Suprapubic skin (tissue), 4 donors: ENCODE data around the gene APLF. TPM values are rescaled to one million over a fixed set of nuclear protein-coding genes. Genes with fewer than 3 reads are reported as not detected.

Experiments
- DNase-seq, 2 donors: peaks; one replicate each; pipeline ENCODE4 v3.0.0-alpha.2; 2019; ENCODE audit warnings: low spot score in 2 of 2
- H3K27ac ChIP-seq: fragments of 200-600 bp; sonication (generic); one replicate; pipeline ENCODE4 v1.5.1; 2019
- H3K27me3 ChIP-seq: fragments of 200-600 bp; sonication (generic); one replicate; pipeline ENCODE4 v1.5.1; 2019
- H3K36me3 ChIP-seq: fragments of 200-600 bp; sonication (generic); one replicate; pipeline ENCODE4 v1.5.1; 2019
- H3K4me1 ChIP-seq: fragments of 200-600 bp; sonication (generic); one replicate; pipeline ENCODE4 v1.5.1; 2019
- H3K4me3 ChIP-seq: fragments of 200-600 bp; sonication (generic); one replicate; pipeline ENCODE4 v1.5.1; 2019; ENCODE audit warnings: mild to moderate bottlenecking
- H3K9me3 ChIP-seq: fragments of 200-600 bp; sonication (generic); one replicate; pipeline ENCODE4 v1.5.1; 2019
- CTCF ChIP-seq, 2 donors: fragments of 200-600 bp in 1 of 2; fragments of 450-650 bp in 1 of 2; sonication (generic) in 1 of 2; IDR thresholded peaks; one replicate each; pipeline ENCODE4 v1.5.1; 2016 to 2019; ENCODE audit warnings: antibody characterized with exemption in 2 of 2, mild to moderate bottlenecking in 1 of 2, moderate library complexity in 1 of 2
- EP300 ChIP-seq: sonication (generic); formaldehyde crosslinking; IDR thresholded peaks from one replicate; pipeline ENCODE4 v1.6.1; 2017; ENCODE audit warnings: antibody characterized with exemption
- POLR2A ChIP-seq, 2 donors: fragments of 450-650 bp; IDR thresholded peaks; one replicate each; pipeline ENCODE4 v1.6.1; 2017; ENCODE audit warnings: antibody characterized with exemption in 2 of 2, mild to moderate bottlenecking in 2 of 2, moderate library complexity in 2 of 2
- POLR2AphosphoS5 ChIP-seq, 3 donors: sonication (generic); formaldehyde crosslinking; IDR thresholded peaks; one replicate each; pipeline ENCODE4 v1.6.1; 2017; ENCODE audit warnings: antibody characterized with exemption in 3 of 3
- WGBS: methylation state at CpG from one replicate; pipeline ENCODE4 v1.1.5; 2018; 5-methylcytosine and 5-hydroxymethylcytosine counted together
- total RNA-seq, 4 donors: library from RNA; depleted of rRNA; stranded (reverse); fragments of >200 nt; gene quantifications; one replicate each; pipeline ENCODE4 v1.1.0, GENCODE V29; 2016

APLF gene
- total RNA-seq, 4 donors from 2014 or later: 8.8 to 10.5 (median 9.9) TPM

DNA sequence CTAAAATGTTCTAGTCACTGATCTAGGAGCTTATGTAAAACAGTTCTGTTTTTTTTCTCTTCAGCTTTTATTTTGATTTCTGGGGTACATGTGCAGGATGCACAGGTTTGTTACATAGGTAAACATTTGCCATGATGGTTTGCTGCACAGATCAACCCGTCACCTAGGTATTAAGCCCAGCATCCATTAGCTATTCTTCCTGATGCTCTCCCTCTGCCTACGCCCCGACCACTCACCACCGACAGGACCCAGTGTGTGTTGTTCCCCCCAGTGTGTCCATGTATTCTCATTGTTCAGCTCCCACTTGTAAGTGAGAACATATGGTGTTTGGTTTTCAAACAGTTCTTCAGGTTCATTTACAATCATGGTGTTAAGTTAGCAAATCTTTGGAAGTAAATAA is 91.2 kb downstream of the APLF start:
- H3K4me1 ChIP-seq: no peaks in the 10 kb centered on the region
- H3K9me3 ChIP-seq: no peaks in the 10 kb centered on the region
- no peaks in the 10 kb centered on the region for H3K36me3 ChIP-seq
- no peak for TF ChIP-seq POLR2A (IDR thresholded peaks at IDR 0.05)
- TF ChIP-seq CTCF (IDR thresholded peaks at IDR 0.05): no peak
- no peak for TF ChIP-seq POLR2AphosphoS5 (IDR thresholded peaks at IDR 0.05)
- TF ChIP-seq EP300: no peak
- no peak overlapping the region for H3K27ac ChIP-seq
- no peaks in the 10 kb centered on the region for H3K27me3 ChIP-seq
- WGBS: 92% methylated on average over 4 of the region's 4 CpGs
- DNase-seq: no peak
- no peak overlapping the region for H3K4me3 ChIP-seq

DNA sequence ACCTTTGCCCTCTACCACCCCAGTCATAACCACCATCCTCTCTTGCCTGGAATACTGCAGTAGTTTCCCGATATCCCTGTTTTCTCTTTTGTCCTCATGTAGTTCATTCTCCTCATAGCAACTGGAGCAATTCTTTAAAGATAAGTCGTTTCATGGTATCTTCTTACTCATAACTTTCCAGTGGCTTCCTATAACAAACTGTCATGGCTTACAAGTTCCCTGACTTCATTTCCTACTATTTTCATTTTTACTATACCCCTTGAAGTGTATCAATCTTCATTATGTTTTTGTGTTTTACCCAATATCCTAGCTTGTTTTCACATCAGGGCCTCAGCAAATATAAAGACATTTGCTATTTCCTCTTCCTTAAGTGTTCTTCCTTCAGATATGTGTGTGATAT is 92.3 kb downstream of the APLF start:
- no peaks in the 10 kb centered on the region for H3K36me3 ChIP-seq
- TF ChIP-seq POLR2A (IDR thresholded peaks at IDR 0.05) (no peak), CTCF (IDR thresholded peaks at IDR 0.05) (no peak), EP300 (no peak), POLR2AphosphoS5 (IDR thresholded peaks at IDR 0.05) (no peak)
- no peaks in the 10 kb centered on the region for H3K4me1 ChIP-seq
- no peaks in the 10 kb centered on the region for H3K9me3 ChIP-seq
- H3K27ac ChIP-seq: no peak overlapping the region
- 85% methylated on average over 2 of the region's 2 CpGs for WGBS
- no peak overlapping the region for H3K4me3 ChIP-seq
- H3K27me3 ChIP-seq: no peaks in the 10 kb centered on the region
- DNase-seq: no peak

DNA sequence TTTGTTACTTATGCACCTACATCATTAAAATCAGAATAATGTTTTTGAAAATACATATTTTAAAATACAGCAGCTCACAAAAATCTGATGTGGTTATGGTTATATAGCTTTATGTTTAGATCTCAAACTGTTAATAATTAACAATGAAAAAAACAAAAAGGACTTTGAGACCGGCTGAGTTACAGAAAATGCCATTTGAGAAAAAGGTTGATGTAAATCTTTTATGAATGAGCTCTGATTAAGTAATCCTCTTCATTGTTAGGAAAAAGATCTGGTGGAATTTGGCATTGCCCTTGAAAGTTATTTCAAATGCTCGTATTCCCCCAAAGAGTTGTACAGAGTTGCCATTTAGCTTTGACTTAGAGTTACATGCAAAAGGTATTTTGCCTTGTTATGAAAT is 93.2 kb downstream of the APLF start:
- DNase-seq: no peak
- Histone ChIP-seq H3K36me3 (no peaks in the 10 kb centered on the region), H3K9me3 (no peaks in the 10 kb centered on the region), H3K27me3 (no peaks in the 10 kb centered on the region), H3K4me3 (no peak overlapping the region), H3K4me1 (no peaks in the 10 kb centered on the region), H3K27ac (no peak overlapping the region)
- 90% methylated on average over 2 of the region's 2 CpGs for WGBS
- TF ChIP-seq CTCF (IDR thresholded peaks at IDR 0.05) (no peak), EP300 (no peak), POLR2AphosphoS5 (IDR thresholded peaks at IDR 0.05) (no peak), POLR2A (IDR thresholded peaks at IDR 0.05) (no peak)

DNA sequence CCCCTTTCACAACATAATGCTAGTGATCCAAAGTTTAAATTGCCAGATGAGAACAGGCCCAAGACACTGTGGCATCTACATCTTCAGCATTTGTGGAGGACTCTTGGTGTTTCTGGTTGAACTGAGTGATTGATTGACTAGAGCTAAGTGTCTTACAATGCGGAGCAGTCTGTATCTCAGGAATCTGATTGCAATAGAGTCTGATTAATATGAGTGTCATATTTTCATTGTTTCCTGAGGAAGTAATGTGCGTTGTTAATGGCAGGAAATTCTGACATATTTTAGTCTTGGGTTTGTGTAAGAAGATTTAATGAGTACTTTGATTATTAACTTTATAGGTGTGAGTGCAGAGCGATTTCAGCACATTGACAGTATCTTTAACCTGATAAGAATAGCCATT is 94.0 kb downstream of the APLF start:
- 84% methylated on average over 3 of the region's 3 CpGs for WGBS
- Histone ChIP-seq H3K36me3 (no peaks in the 10 kb centered on the region), H3K27me3 (no peaks in the 10 kb centered on the region), H3K4me1 (no peaks in the 10 kb centered on the region), H3K4me3 (no peak overlapping the region), H3K9me3 (no peaks in the 10 kb centered on the region), H3K27ac (no peak overlapping the region)
- DNase-seq: no peak
- TF ChIP-seq POLR2AphosphoS5 (IDR thresholded peaks at IDR 0.05) (no peak), CTCF (IDR thresholded peaks at IDR 0.05) (no peak)

DNA sequence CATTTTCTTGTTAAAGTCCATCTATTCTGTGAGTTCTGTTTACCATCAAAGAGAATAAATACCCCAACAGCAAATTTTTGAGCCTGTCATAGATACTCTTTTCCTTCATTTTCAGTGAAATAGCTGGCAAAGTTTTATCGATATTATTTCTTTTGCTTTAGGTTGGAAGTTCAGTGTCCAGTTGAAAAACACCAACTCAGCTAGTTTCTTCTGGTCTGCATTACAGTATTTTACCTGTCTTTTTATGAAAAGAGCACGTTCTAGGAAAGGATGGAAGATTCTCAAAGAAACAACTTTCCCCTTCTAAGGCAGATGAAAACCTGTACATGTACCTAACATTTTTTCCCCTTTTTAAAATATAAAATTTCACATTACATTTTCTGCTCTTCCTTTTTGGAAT is 95.5 kb downstream of the APLF start:
- Histone ChIP-seq H3K4me3 (no peak overlapping the region), H3K27me3 (no peaks in the 10 kb centered on the region), H3K27ac (no peak overlapping the region), H3K9me3 (no peaks in the 10 kb centered on the region), H3K4me1 (no peaks in the 10 kb centered on the region), H3K36me3 (no peaks in the 10 kb centered on the region)
- TF ChIP-seq POLR2AphosphoS5 (IDR thresholded peaks at IDR 0.05) (no peak), EP300 (no peak), CTCF (IDR thresholded peaks at IDR 0.05) (no peak), POLR2A (IDR thresholded peaks at IDR 0.05) (no peak)
- no peak for DNase-seq
- WGBS: 98% methylated on average over 2 of the region's 2 CpGs
